IPS-18c (cell line): Measurements from ENCODE around the gene ADGRL3.

Experiments used
- H3K4me3 ChIP-seq: 2 replicates; pipeline ENCODE4 v1.7.0; 2013; ENCODE audit warnings: low read depth, mild to moderate bottlenecking, low read length, moderate library complexity; ENCODE audit not compliant: insufficient read depth
- H3K9me3 ChIP-seq: one replicate; pipeline ENCODE4 v1.6.1; 2013; ENCODE audit warnings: mild to moderate bottlenecking, low read length, moderate library complexity; ENCODE audit not compliant: control insufficient read depth, insufficient read depth

Gene ADGRL3

GRCh38 chr4:62087706-62088105 is 887.6 kb downstream of the ADGRL3 start:
- no peaks in the 10 kb centered on the region for H3K9me3 ChIP-seq

GRCh38 chr4:62093735-62094134 is 893.6 kb downstream of the ADGRL3 start:
- Histone ChIP-seq H3K9me3 (no peaks in the 10 kb centered on the region), H3K4me3 (no peak overlapping the region)

More at GRCh38 chr4:62087706-62088105, 887.6 kb downstream of the ADGRL3 start:
- H3K4me3 ChIP-seq = no peak overlapping the region

- Histone ChIP-seq H3K9me3 (no peaks in the 10 kb centered on the region), H3K4me3 (no peak overlapping the region)
These were observed 896.8 kb downstream of the ADGRL3 start for GRCh38 chr4:62096881-62097280.

GRCh38 chr4:62115216-62115615 is 915.1 kb downstream of the ADGRL3 start:
- H3K9me3 ChIP-seq = no peaks in the 10 kb centered on the region
- H3K4me3 ChIP-seq = no peak overlapping the region

GRCh38 chr4:62117886-62118285 is 917.8 kb downstream of the ADGRL3 start:
- H3K9me3 ChIP-seq = no peaks in the 10 kb centered on the region

GRCh38 chr4:62118558-62118957 is 918.4 kb downstream of the ADGRL3 start:
- Histone ChIP-seq H3K9me3 (no peaks in the 10 kb centered on the region), H3K4me3 (no peak overlapping the region)

More at GRCh38 chr4:62117886-62118285, 917.8 kb downstream of the ADGRL3 start:
- H3K4me3 ChIP-seq = no peak overlapping the region

GRCh38 chr4:62119195-62119594 is 919.1 kb downstream of the ADGRL3 start:
- H3K9me3 ChIP-seq = no peaks in the 10 kb centered on the region
- no peak overlapping the region for H3K4me3 ChIP-seq

GRCh38 chr4:62126064-62126732 is 926.1 kb downstream of the ADGRL3 start:
- no peak overlapping the region for H3K4me3 ChIP-seq

More at GRCh38 chr4:62126064-62126732, 926.1 kb downstream of the ADGRL3 start:
- no peaks in the 10 kb centered on the region for H3K9me3 ChIP-seq
